ENCODE data around the gene CALML5.

Gene CALML5

DNA sequence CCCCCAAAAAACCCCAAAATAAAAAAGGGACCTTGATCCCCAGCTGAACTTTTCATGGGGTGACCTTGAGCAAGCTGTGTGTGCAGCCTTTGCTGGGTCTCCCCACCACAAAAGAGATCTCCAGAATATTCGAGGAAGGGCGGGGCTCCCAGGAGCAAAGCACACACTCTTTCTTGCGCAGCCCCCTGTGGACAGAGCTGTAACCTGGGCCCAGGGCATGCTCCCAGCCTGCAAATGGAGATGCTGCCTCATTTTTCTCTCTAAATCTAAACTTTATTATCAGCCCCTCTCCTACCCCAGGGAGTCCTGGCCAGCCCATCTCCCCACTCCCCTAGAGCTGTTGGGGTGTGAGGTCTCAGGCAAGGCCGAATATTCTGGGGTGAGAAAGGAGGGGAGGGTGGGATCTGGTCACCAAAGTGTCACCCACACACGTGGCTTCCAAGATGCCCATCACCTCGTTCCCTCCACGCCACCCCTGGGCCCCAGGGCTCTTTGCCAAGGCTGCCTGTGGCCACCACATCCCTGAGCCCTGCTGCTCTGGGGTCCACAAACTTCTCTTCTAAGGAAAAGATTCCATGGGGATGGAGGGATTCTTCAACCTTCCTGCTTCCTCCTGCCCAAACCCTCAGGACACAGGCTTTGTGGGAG is 23.7 kb upstream of the CALML5 start:
- TF ChIP-seq EZH2phosphoT487 (IDR thresholded peaks at IDR 0.05; ENCODE audit: borderline replicate concordance) = no peak
- TF ChIP-seq, protein P1, sequence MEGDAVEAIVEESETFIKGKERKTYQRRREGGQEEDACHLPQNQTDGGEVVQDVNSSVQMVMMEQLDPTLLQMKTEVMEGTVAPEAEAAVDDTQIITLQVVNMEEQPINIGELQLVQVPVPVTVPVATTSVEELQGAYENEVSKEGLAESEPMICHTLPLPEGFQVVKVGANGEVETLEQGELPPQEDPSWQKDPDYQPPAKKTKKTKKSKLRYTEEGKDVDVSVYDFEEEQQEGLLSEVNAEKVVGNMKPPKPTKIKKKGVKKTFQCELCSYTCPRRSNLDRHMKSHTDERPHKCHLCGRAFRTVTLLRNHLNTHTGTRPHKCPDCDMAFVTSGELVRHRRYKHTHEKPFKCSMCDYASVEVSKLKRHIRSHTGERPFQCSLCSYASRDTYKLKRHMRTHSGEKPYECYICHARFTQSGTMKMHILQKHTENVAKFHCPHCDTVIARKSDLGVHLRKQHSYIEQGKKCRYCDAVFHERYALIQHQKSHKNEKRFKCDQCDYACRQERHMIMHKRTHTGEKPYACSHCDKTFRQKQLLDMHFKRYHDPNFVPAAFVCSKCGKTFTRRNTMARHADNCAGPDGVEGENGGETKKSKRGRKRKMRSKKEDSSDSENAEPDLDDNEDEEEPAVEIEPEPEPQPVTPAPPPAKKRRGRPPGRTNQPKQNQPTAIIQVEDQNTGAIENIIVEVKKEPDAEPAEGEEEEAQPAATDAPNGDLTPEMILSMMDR (conservative IDR thresholded peaks at IDR 0.05; ENCODE audit: low read length) = no peak
- no peaks in the 10 kb centered on the region for H3K9me2 ChIP-seq (replicated peaks; ENCODE audit: low read depth, low read length)
- no peaks in the 10 kb centered on the region for H3K4me1 ChIP-seq (ENCODE audit: insufficient read depth, low read length, poor library complexity, severe bottlenecking)
- no peaks in the 10 kb centered on the region for H4K20me1 ChIP-seq (ENCODE audit: insufficient read depth, low read length, poor library complexity, severe bottlenecking)
- H3K36me3 ChIP-seq (ENCODE audit: insufficient read depth, low read length) = no peaks in the 10 kb centered on the region
- no peak overlapping the region for H3K4me2 ChIP-seq (ENCODE audit: low read depth, low read length, poor library complexity, severe bottlenecking)
- H3K9me3 ChIP-seq (ENCODE audit: insufficient read depth, low read depth, low read length) = no peaks in the 10 kb centered on the region
- H3K27me3 ChIP-seq (ENCODE audit: insufficient read depth, low read length, poor library complexity, severe bottlenecking) = no peaks in the 10 kb centered on the region
- H2AFZ ChIP-seq (ENCODE audit: low read length) = no peak overlapping the region
- H3K79me2 ChIP-seq (ENCODE audit: insufficient read depth, low read length) = no peaks in the 10 kb centered on the region
- H3K4me3 ChIP-seq (ENCODE audit: low read length, poor library complexity, severe bottlenecking) = no peak overlapping the region
- H3F3A ChIP-seq (ENCODE audit: low read depth) = no peaks in the 10 kb centered on the region
- H3K9ac ChIP-seq (ENCODE audit: low read depth, low read length, poor library complexity, severe bottlenecking) = no peak overlapping the region

DNA sequence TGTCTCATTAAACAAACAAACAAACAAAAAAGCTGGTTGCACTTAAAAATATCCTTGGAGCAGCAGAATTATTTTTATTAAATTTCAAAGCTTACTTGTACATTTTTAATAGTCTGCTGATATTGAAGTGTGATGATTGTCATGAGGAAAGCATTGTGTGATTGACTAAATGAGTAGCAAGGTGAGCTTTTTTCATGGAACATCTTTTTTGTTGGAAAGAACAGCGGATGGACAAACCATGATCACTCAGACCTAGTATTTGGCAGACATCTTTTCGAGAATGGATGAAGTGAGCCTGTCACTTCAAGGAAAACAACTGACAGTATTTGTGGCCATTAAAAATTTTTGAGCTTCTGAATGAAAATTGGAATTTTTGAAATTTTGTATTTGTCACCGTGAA is 19.7 kb upstream of the CALML5 start:
- Histone ChIP-seq H3K9me3 (ENCODE audit: insufficient read depth, low read depth, low read length) (no peaks in the 10 kb centered on the region), H3K4me2 (ENCODE audit: low read depth, low read length, poor library complexity, severe bottlenecking) (no peak overlapping the region), H3K4me3 (ENCODE audit: low read length, poor library complexity, severe bottlenecking) (no peak overlapping the region), H3K4me1 (ENCODE audit: insufficient read depth, low read length, poor library complexity, severe bottlenecking) (no peaks in the 10 kb centered on the region), H3K27me3 (ENCODE audit: insufficient read depth, low read length, poor library complexity, severe bottlenecking) (no peaks in the 10 kb centered on the region), H4K20me1 (ENCODE audit: insufficient read depth, low read length, poor library complexity, severe bottlenecking) (no peaks in the 10 kb centered on the region), H3K9ac (ENCODE audit: low read depth, low read length, poor library complexity, severe bottlenecking) (no peak overlapping the region), H3K36me3 (ENCODE audit: insufficient read depth, low read length) (no peaks in the 10 kb centered on the region), H3K79me2 (ENCODE audit: insufficient read depth, low read length) (no peaks in the 10 kb centered on the region), H3F3A (ENCODE audit: low read depth) (no peaks in the 10 kb centered on the region), H2AFZ (ENCODE audit: low read length) (no peak overlapping the region), H3K9me2 (replicated peaks; ENCODE audit: low read depth, low read length) (no peaks in the 10 kb centered on the region)
- no peak for TF ChIP-seq EZH2phosphoT487 (IDR thresholded peaks at IDR 0.05; ENCODE audit: borderline replicate concordance)
- TF ChIP-seq, protein P1 (conservative IDR thresholded peaks at IDR 0.05; ENCODE audit: low read length) = no peak

DNA sequence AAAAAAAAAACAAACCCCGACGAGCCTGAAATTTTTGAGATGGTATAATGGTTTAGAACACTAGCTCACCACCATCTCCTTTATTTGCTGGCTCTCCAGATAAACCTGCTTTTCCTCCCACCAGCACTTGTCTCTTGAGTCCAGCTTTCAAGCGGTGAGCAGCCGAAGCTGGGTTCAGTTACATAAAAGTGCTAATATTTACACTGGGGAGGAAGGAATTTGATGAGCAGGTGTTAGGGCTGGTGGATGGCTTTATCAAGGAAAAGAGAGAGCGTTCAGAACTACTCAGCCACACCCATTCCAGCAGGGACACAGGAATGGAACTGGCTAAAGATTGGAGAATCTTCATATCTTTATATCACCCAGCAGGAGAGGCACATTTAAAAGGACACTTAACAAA is 18.8 kb upstream of the CALML5 start:
- Histone ChIP-seq H2AFZ (ENCODE audit: low read length) (no peak overlapping the region), H3K9me2 (replicated peaks; ENCODE audit: low read depth, low read length) (no peaks in the 10 kb centered on the region), H3K36me3 (ENCODE audit: insufficient read depth, low read length) (no peaks in the 10 kb centered on the region), H3K27me3 (ENCODE audit: insufficient read depth, low read length, poor library complexity, severe bottlenecking) (no peaks in the 10 kb centered on the region), H3K79me2 (ENCODE audit: insufficient read depth, low read length) (no peaks in the 10 kb centered on the region), H4K20me1 (ENCODE audit: insufficient read depth, low read length, poor library complexity, severe bottlenecking) (no peaks in the 10 kb centered on the region), H3K9me3 (ENCODE audit: insufficient read depth, low read depth, low read length) (no peaks in the 10 kb centered on the region), H3K4me1 (ENCODE audit: insufficient read depth, low read length, poor library complexity, severe bottlenecking) (peaks cover 3% of the 10 kb centered on the region), H3K4me3 (ENCODE audit: low read length, poor library complexity, severe bottlenecking) (no peak overlapping the region), H3F3A (ENCODE audit: low read depth) (no peaks in the 10 kb centered on the region), H3K4me2 (ENCODE audit: low read depth, low read length, poor library complexity, severe bottlenecking) (no peak overlapping the region), H3K9ac (ENCODE audit: low read depth, low read length, poor library complexity, severe bottlenecking) (no peak overlapping the region)
- TF ChIP-seq, protein P1 (conservative IDR thresholded peaks at IDR 0.05; ENCODE audit: low read length) = no peak
- TF ChIP-seq EZH2phosphoT487 (IDR thresholded peaks at IDR 0.05; ENCODE audit: borderline replicate concordance) = no peak
